GM19395 (cell line): ENCODE data around the gene SF3B6.

Experiments used
- ATAC-seq: cut with Tn5 transposase; IDR thresholded peaks from one replicate; pipeline ENCODE4 v1.9.1; 2021; ENCODE audit warnings: mild to moderate bottlenecking, moderate library complexity; ENCODE audit not compliant: unreplicated experiment

Gene SF3B6

DNA sequence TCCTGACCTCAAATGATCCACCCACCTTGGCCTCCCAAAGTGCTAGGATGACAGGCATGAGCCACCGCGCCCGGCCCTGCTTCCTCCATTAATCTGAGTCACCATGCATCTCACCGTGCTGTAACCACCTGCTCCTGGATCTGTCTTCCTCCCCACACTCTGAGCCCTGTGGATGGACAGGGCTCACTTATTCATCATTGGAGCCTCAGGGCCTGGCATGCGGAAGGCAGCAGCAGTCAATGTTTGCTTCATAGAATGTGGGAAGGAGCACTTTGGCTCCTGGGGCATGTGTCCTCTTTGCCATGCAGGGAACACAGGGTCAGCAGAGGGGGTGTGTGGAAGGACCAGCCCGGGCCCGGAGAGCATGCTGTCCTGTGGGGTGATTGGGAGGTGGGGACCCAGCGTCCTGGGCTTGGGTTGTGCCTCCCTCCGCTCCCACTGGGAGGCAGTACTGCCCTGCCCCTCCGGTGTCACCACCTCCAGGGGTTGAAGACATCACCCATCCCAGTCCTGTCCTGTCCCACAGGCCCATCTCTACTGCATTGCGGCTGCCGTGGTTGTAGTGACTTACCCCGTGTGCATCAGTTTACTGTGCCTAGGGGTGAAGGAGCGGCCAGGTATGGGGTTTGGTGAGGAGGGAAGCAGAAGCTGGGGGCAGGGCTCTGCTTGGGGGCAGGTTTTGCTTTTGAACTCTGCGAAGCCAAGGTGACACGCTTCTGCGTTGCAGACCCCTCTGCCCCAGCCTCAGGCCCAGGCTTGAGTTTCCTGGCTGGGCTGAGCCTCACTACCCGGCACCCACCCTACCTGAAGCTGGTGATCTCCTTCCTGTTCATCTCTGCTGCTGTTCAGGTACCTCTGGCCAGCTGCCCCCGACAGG is 54.8 kb downstream of the SF3B6 start:
- ATAC-seq: no peak

DNA sequence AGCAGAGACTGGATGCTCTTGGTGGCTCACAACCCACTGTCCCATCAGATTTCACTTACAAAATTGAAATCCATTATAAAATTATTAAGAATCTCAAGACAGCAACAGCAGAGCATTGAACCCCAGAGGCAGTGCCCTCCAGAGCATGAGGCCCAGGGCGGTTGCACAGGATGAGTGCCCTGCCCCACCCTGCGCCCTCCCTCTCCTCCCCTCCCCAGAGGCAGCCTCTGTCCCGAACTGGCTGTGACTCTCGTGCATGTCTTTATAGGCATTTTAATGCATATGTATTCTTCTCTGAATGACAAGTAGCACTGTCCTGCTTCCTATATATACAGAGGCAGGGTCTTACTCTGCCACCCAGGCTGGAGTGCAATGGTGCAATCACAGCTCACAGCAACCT is 55.9 kb downstream of the SF3B6 start:
- no peak for ATAC-seq

DNA sequence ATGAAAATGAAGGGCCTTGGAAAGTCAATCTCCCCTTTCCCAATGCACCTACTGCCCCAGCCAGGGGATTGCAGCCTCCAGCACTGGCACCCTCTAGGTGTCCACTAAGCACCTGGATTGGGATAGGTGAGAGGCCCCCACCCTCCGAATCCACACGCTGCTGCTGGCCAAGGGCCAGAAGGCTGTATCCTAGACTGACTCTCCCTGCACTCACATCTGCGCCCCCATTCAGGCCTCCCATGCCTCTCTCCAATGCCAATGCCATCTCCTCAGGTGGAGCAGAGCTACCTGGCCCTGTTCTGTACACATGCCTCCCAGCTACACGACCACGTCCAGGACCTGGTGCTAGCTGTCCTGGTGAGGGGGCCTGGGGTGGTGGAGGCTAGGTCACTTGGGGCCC is 56.4 kb downstream of the SF3B6 start:
- ATAC-seq: no peak

DNA sequence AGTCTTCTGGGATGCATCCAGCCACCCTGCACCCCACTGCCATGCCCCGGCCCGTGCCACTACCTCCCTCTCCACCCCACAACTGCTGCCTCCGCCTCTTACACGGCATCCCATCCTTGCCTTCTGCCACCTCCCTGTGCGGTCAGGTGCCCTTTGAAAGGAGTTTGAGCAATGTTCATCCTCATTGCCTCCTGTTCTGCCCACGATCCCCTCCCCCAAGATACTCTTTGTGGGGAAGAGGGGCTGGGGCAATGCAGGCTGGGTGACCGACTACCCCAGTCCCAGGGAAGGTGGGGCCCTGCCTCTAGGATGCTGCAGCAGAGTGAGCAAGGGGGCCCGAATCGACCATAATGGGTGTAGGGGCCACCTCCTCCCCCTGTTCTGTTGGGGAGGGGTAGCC is 57.9 kb downstream of the SF3B6 start:
- no peak for ATAC-seq

DNA sequence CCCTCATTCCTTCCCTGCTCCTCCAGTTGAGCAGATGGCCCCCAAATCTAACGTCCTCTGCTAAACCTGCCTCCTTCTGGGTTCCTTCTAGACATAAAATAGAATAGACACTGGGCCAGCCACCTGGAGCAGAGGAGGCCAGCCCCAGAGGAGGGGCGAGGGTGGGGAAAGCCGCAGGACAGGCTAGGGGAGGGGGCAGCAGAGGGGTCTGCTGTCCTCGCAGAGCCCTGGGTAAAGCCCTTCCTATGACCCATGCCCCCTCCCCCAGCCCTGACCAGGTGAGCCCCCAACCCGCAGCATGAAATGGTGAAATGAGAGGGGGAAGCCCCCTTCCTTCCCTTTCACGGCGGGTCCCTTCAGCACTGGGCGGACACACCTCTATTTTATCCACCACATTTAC is 58.4 kb downstream of the SF3B6 start:
- no peak for ATAC-seq
